ENCODE data around the gene SLC29A1. TPM values are rescaled to one million over a fixed set of nuclear protein-coding genes. Genes with fewer than 3 reads are reported as not detected.
A peak's percentile ranks its signal among the peaks of the same experiment; 100 is the strongest.

Gene SLC29A1
- total and polyA plus RNA-seq, 2 of the 8 experiments (the other 6 are each of a cell fraction or from before 2014, with no cell fraction given): 187 to 558 TPM

- no peaks in the 10 kb centered on the region for H3K79me2 ChIP-seq (ENCODE audit: control insufficient read depth in 1 of 2, insufficient read depth in 2 of 2, low read length in 2 of 2)
- H3K36me3 ChIP-seq (ENCODE audit: control insufficient read depth in 2 of 4, insufficient read depth in 4 of 4, low read length in 3 of 4): peaks cover 0 to 9% (median 3%) of the 10 kb centered on the region in 4 experiments; a peak in 4 of 8 replicates
- H4K8ac ChIP-seq (ENCODE audit: extremely low read depth, insufficient read depth, low read length): no peak overlapping the region
- DNase-seq (ENCODE audit: low read depth in 1 of 2, low spot score in 2 of 2) (no peak), FAIRE-seq (no peak)
- H2BK120ac ChIP-seq (replicated peaks; ENCODE audit: low read depth, low read length): no peak overlapping the region
- H3K23ac ChIP-seq (ENCODE audit: insufficient read length): no peak overlapping the region
- H4K20me1 ChIP-seq (replicated peaks in 1 of 2; ENCODE audit: control insufficient read depth in 1 of 2, insufficient read depth in 2 of 2, low read length in 2 of 2): peaks cover 0 to 8% of the 10 kb centered on the region in 2 experiments
- H3K79me1 ChIP-seq (ENCODE audit: low read depth, low read length): no peaks in the 10 kb centered on the region; the same call in 1 of the 2 replicates
- no peak overlapping the region for H3K18ac ChIP-seq (ENCODE audit: extremely low read depth, low read length)
- no peak overlapping the region for H2AK5ac ChIP-seq (ENCODE audit: low read depth, low read length)
- ChIA-PET CTCF (ENCODE audit: partially characterized antibody) (interaction anchor here (0.6 to 19.0 kb wide), 11 partner anchors 9 to 1103 kb away, joined by 3 to 330 read pairs (median 4); partner anchors contain the start of gene AARS2), POLR2A (ENCODE audit: partially characterized antibody) (interaction anchor here (1.0 to 12.0 kb wide), 10 partner anchors 17 to 69 kb away, joined by 3 to 138 read pairs (median 4); partner anchors contain the start of genes AARS2, HSP90AB1, SLC35B2 and SPATS1)
- no peak overlapping the region for H3K14ac ChIP-seq (ENCODE audit: insufficient read length)
- peak overlapping the region; percentile 71; the same call in 1 of the 2 replicates for H2BK12ac ChIP-seq (ENCODE audit: low read depth, low read length)
- no peak overlapping the region for H3K4ac ChIP-seq (replicated peaks; ENCODE audit: insufficient read length, low read depth, low read length)
- peaks cover 12 to 31% (median 14%) of the 10 kb centered on the region in 4 experiments for H3K4me1 ChIP-seq (replicated peaks in 1 of 4; ENCODE audit: control insufficient read depth in 3 of 4, insufficient read depth in 4 of 4, low read length in 3 of 4)
- peaks cover 6% of the 10 kb centered on the region; the same call in 1 of the 2 replicates for H3K23me2 ChIP-seq (ENCODE audit: low read depth, low read length)
- H3K27ac ChIP-seq (ENCODE audit: low read depth, low read length): no peak overlapping the region
- H3K4me3 ChIP-seq (ENCODE audit: extremely low read depth in 1 of 4, insufficient read depth in 2 of 4, low read depth in 3 of 4, low read length in 4 of 4): no peak overlapping the region
- H4K91ac ChIP-seq (replicated peaks; ENCODE audit: insufficient read length, low read length): peak overlapping the region; percentile 29
- H2BK20ac ChIP-seq (ENCODE audit: low read length): no peak overlapping the region
- H4K5ac ChIP-seq (ENCODE audit: insufficient read length, low read depth, low read length): no peak overlapping the region
- peaks cover 0 to 3% (median 1%) of the 10 kb centered on the region in 4 experiments; a peak in 2 of 7 replicates for H3K27me3 ChIP-seq (replicated peaks in 1 of 4; ENCODE audit: control insufficient read depth in 3 of 4, extremely low read depth in 1 of 4, insufficient read depth in 3 of 4, low read length in 3 of 4)
- H2BK15ac ChIP-seq (ENCODE audit: low read length): peak overlapping the region; percentile 100; the same call in 1 of the 2 replicates
- peak overlapping the region; percentile 60 for H2BK5ac ChIP-seq (ENCODE audit: low read depth, low read length)
- 95% methylated on average over 23 of the region's 23 CpGs; no CpG with 5 or more reads in 1 of the 2 experiments for WGBS, 2 experiments (ENCODE audit: extremely low coverage in 1 of 2, insufficient coverage in 1 of 2, insufficient read length in 1 of 2, insufficient replicate concordance in 2 of 2, low coverage in 1 of 2, low lambda C conversion rate in 2 of 2, missing lambda C conversion rate in 1 of 2)
- H3K9ac ChIP-seq (replicated peaks in 1 of 4; ENCODE audit: extremely low read depth in 1 of 4, low read depth in 3 of 4, low read length in 3 of 4): no peak overlapping the region
- H3K9me3 ChIP-seq (ENCODE audit: insufficient read depth in 2 of 2, low read depth in 1 of 2, low read length in 1 of 2): no peaks in the 10 kb centered on the region
- no peak overlapping the region for H3K4me2 ChIP-seq (ENCODE audit: insufficient read depth in 1 of 2, low read depth in 2 of 2, low read length in 2 of 2)
- H2AFZ ChIP-seq (ENCODE audit: low read length): no peak overlapping the region
- no peak for TF ChIP-seq USF2 (IDR thresholded peaks at IDR 0.05; ENCODE audit: low read length)
- no peak for TF ChIP-seq TEAD4 (IDR thresholded peaks at IDR 0.05; ENCODE audit: low read depth, low read length)
- H3K56ac ChIP-seq (replicated peaks; ENCODE audit: insufficient read length, low read depth, low read length): no peak overlapping the region
These were observed 49.7 kb downstream of the SLC29A1 start for GRCh38 chr6:44272999-44273566.
